OCI-LY1 (cell line): Measurements from ENCODE around the gene MBD5.
A peak's percentile ranks its signal among the peaks of the same experiment; 100 is the strongest.

ENCODE experiments used
- H2AFZ ChIP-seq: fragments of 200-600 bp; sonication (generic), shearing (Covaris generic); 2 replicates; pipeline ENCODE4 v1.6.0; 2014; ENCODE audit warnings: antibody characterized with exemption, mild to moderate bottlenecking, low read length
- H3F3A ChIP-seq: fragments of 200-600 bp; sonication (generic), shearing (Covaris generic); 2 replicates; pipeline ENCODE4 v1.6.0; 2014; ENCODE audit warnings: mild to moderate bottlenecking, antibody characterized with exemption, low read length, moderate library complexity; ENCODE audit not compliant: insufficient read depth
- H3K27ac ChIP-seq: fragments of 200-600 bp; sonication (generic); 2 replicates; pipeline ENCODE4 v1.5.1; 2014; ENCODE audit warnings: low read length, mixed run types, mild to moderate bottlenecking, low read depth; ENCODE audit not compliant: poor library complexity, severe bottlenecking
- H3K27me3 ChIP-seq: fragments of 200-600 bp; sonication (generic); 2 replicates; pipeline ENCODE4 v1.6.0; 2014; ENCODE audit warnings: antibody characterized with exemption, mild to moderate bottlenecking, low read length, moderate library complexity; ENCODE audit not compliant: insufficient read depth
- H3K36me3 ChIP-seq: fragments of 200-600 bp; sonication (generic); 2 replicates; pipeline ENCODE4 v1.6.1; 2014; ENCODE audit warnings: mild to moderate bottlenecking, antibody characterized with exemption, low read length, moderate library complexity, mixed read lengths; ENCODE audit not compliant: insufficient read depth
- H3K4me1 ChIP-seq: fragments of 200-600 bp; sonication (generic); 2 replicates; pipeline ENCODE4 v1.5.1; 2014; ENCODE audit warnings: mild to moderate bottlenecking, low read length, moderate library complexity; ENCODE audit not compliant: insufficient read depth, severe bottlenecking
- H3K4me2 ChIP-seq: fragments of 200-600 bp; sonication (generic), shearing (Covaris generic); 2 replicates; pipeline ENCODE4 v1.6.1; 2014; ENCODE audit warnings: low read length
- H3K4me3 ChIP-seq: fragments of 200-600 bp; sonication (generic); 2 replicates; pipeline ENCODE4 v1.5.1; 2014; ENCODE audit warnings: low read length, low read depth, mild to moderate bottlenecking, mixed read lengths; ENCODE audit not compliant: poor library complexity, severe bottlenecking
- H3K79me2 ChIP-seq: fragments of 200-600 bp; shearing (Covaris generic); 2 replicates; pipeline ENCODE4 v1.6.1; 2016; ENCODE audit warnings: mixed run types, low read length, mixed read lengths; ENCODE audit not compliant: insufficient read depth
- H3K9ac ChIP-seq: fragments of 200-600 bp; sonication (generic), shearing (Covaris generic); 2 replicates; pipeline ENCODE4 v1.6.1; 2014; ENCODE audit warnings: mild to moderate bottlenecking, low read length, mixed read lengths
- H3K9me2 ChIP-seq: fragments of 200-600 bp; sonication (generic), shearing (Covaris generic); 2 replicates; pipeline ENCODE4 v1.6.1; 2014; ENCODE audit warnings: low read depth, mild to moderate bottlenecking, low read length, mixed read lengths
- H3K9me3 ChIP-seq: fragments of 200-600 bp; shearing (Covaris generic); 2 replicates; pipeline ENCODE4 v1.6.1; 2014; ENCODE audit warnings: low read length, mixed read lengths
- H4K20me1 ChIP-seq: fragments of 200-600 bp; sonication (generic), shearing (Covaris generic); 2 replicates; pipeline ENCODE4 v1.6.0; 2016; ENCODE audit warnings: mild to moderate bottlenecking, low read length; ENCODE audit not compliant: insufficient read depth
- CTCF ChIP-seq: fragments of 200-600 bp; sonication (generic), shearing (Covaris generic); IDR thresholded peaks from 2 replicates; pipeline ENCODE4 v1.5.1; 2017; ENCODE audit warnings: mild to moderate bottlenecking, antibody characterized with exemption, low read length, moderate library complexity, mixed read lengths
- EZH2 ChIP-seq: fragments of 200-600 bp; sonication (generic), shearing (Covaris generic); IDR thresholded peaks from 2 replicates; pipeline ENCODE4 v1.8.0; 2017; ENCODE audit warnings: borderline replicate concordance, mixed run types, mild to moderate bottlenecking, antibody characterized with exemption, low read length, moderate library complexity, mixed read lengths

MBD5 gene

GRCh38 chr2:148546270-148546669 is 525.4 kb downstream of the MBD5 start:
- TF ChIP-seq EZH2 (no peak), CTCF (no peak)
- no peak overlapping the region for H3K27ac ChIP-seq

GRCh38 chr2:148548716-148549400 is 528.0 kb downstream of the MBD5 start:
- no peak for TF ChIP-seq CTCF
- no peak for TF ChIP-seq EZH2
- H3K4me1 ChIP-seq = peaks cover 13% of the 10 kb centered on the region
- H3K79me2 ChIP-seq = no peaks in the 10 kb centered on the region
- no peaks in the 10 kb centered on the region for H3K9me3 ChIP-seq
- no peak overlapping the region for H2AFZ ChIP-seq
- no peak overlapping the region for H3K4me3 ChIP-seq
- H3K27me3 ChIP-seq = no peaks in the 10 kb centered on the region
- no peaks in the 10 kb centered on the region for H3K36me3 ChIP-seq
- H3K9me2 ChIP-seq = no peaks in the 10 kb centered on the region
- H3F3A ChIP-seq = no peaks in the 10 kb centered on the region
- no peak overlapping the region for H3K27ac ChIP-seq
- H3K9ac ChIP-seq = no peak overlapping the region
- no peak overlapping the region for H3K4me2 ChIP-seq
- no peaks in the 10 kb centered on the region for H4K20me1 ChIP-seq

More at GRCh38 chr2:148546270-148546669, 525.4 kb downstream of the MBD5 start:
- no peaks in the 10 kb centered on the region for H3K36me3 ChIP-seq
- H4K20me1 ChIP-seq = no peaks in the 10 kb centered on the region
- no peaks in the 10 kb centered on the region for H3K9me3 ChIP-seq
- no peaks in the 10 kb centered on the region for H3K27me3 ChIP-seq
- H2AFZ ChIP-seq = no peak overlapping the region
- H3K79me2 ChIP-seq = no peaks in the 10 kb centered on the region
- no peaks in the 10 kb centered on the region for H3K9me2 ChIP-seq
- no peak overlapping the region for H3K9ac ChIP-seq
- H3F3A ChIP-seq = no peaks in the 10 kb centered on the region
- H3K4me1 ChIP-seq = no peaks in the 10 kb centered on the region
- no peak overlapping the region for H3K4me3 ChIP-seq
- no peak overlapping the region for H3K4me2 ChIP-seq

GRCh38 chr2:148552675-148553331 is 531.9 kb downstream of the MBD5 start:
- TF ChIP-seq CTCF = no peak
- no peak for TF ChIP-seq EZH2
- Histone ChIP-seq H3K4me3 (peak overlapping the region; percentile 57), H3K9me3 (no peaks in the 10 kb centered on the region), H3K27me3 (no peaks in the 10 kb centered on the region), H2AFZ (peak overlapping the region; percentile 91), H3K9ac (peak overlapping the region; percentile 44; the same call in 1 of the 2 replicates), H3K4me2 (peak overlapping the region; percentile 89), H3F3A (no peaks in the 10 kb centered on the region), H3K79me2 (no peaks in the 10 kb centered on the region), H3K36me3 (no peaks in the 10 kb centered on the region), H3K9me2 (no peaks in the 10 kb centered on the region), H3K27ac (no peak overlapping the region), H3K4me1 (peaks cover 13% of the 10 kb centered on the region), H4K20me1 (no peaks in the 10 kb centered on the region)
